Cerebellar cortex (tissue), 1 donor: ENCODE data around the gene ANO10.
"Not testable (repeated sequence)": the region's sequence is repeated elsewhere in the genome, so short reads cannot be mapped to it uniquely, and the experiment has no call there.

Experiments
- DNase-seq: peaks from one replicate; pipeline ENCODE4 v3.0.0-alpha.2; 2015; ENCODE audit warnings: low spot score

Gene ANO10

GRCh38 chr3:43621656-43622432 lies at the start of gene ANO10:
ANO10 (minus strand) TSS chr3:43622011; CDS start chr3:43605852, 16,159 bp downstream.
- peak; percentile 99 for DNase-seq

- DNase-seq: no peak
These were observed 49.1 kb upstream of the ANO10 start for GRCh38 chr3:43670635-43671522.

- DNase-seq: not testable (repeated sequence)
These were observed 43.2 kb upstream of the ANO10 start for GRCh38 chr3:43665011-43665410.

- DNase-seq: not testable (repeated sequence)
These were observed 39.6 kb upstream of the ANO10 start for GRCh38 chr3:43661376-43661775.

GRCh38 chr3:43659250-43659880 lies 37.6 kb upstream of the ANO10 start:
- no peak for DNase-seq

GRCh38 chr3:43656390-43656789 lies 34.6 kb upstream of the ANO10 start:
- not testable (repeated sequence) for DNase-seq

- no peak for DNase-seq
These were observed 28.5 kb upstream of the ANO10 start for GRCh38 chr3:43650345-43650744.

- no peak for DNase-seq
These were observed 27.7 kb upstream of the ANO10 start for GRCh38 chr3:43649365-43649968.

- no peak for DNase-seq
These were observed 27.1 kb upstream of the ANO10 start for GRCh38 chr3:43648957-43649356.

- DNase-seq: no peak
These were observed 25.7 kb upstream of the ANO10 start for GRCh38 chr3:43647331-43648166.

- no peak for DNase-seq
These were observed 22.6 kb upstream of the ANO10 start for GRCh38 chr3:43644443-43644842.

- no peak for DNase-seq
These were observed 19.7 kb upstream of the ANO10 start for GRCh38 chr3:43641306-43642114.

- DNase-seq: no peak
These were observed 18.9 kb upstream of the ANO10 start for GRCh38 chr3:43640681-43641080.

GRCh38 chr3:43638594-43639447 lies 17.0 kb upstream of the ANO10 start:
- DNase-seq: peak; percentile 22

- no peak for DNase-seq
These were observed 15.9 kb upstream of the ANO10 start for GRCh38 chr3:43637702-43638101.

GRCh38 chr3:43632986-43633385 lies 11.2 kb upstream of the ANO10 start:
- DNase-seq: no peak

GRCh38 chr3:43632269-43632733 lies 10.5 kb upstream of the ANO10 start:
- no peak for DNase-seq

- no peak for DNase-seq
These were observed 7.9 kb upstream of the ANO10 start for GRCh38 chr3:43629741-43630140.

GRCh38 chr3:43629257-43629656 lies 7.4 kb upstream of the ANO10 start:
- DNase-seq: no peak
